Left kidney (tissue), 2 donors: ENCODE results near the gene TNK2. TPM values are rescaled to one million over a fixed set of nuclear protein-coding genes. Genes with fewer than 3 reads are reported as not detected.
"Not testable (repeated sequence)": the region's sequence is repeated elsewhere in the genome, so short reads cannot be mapped to it uniquely, and the experiment has no call there.

Experiments
- DNase-seq: peaks from one replicate; pipeline ENCODE4 v3.0.0-alpha.2; 2013
- polyA plus RNA-seq: library from polyadenylated mRNA; unstranded; fragments of 120-200 nt; gene quantifications from one replicate; pipeline ENCODE4 v1.2.1, GENCODE V29; 2013; ENCODE audit not compliant: insufficient read length

Gene TNK2
- polyA plus RNA-seq, 1 donor, result 33.8 TPM

- DNase-seq, result no peak
Observed at GRCh38 chr3:195853036-195853435, 55.3 kb downstream of the TNK2 start.

- peak; percentile 92 for DNase-seq
Observed at GRCh38 chr3:195850857-195851543, 57.4 kb downstream of the TNK2 start.

DNA sequence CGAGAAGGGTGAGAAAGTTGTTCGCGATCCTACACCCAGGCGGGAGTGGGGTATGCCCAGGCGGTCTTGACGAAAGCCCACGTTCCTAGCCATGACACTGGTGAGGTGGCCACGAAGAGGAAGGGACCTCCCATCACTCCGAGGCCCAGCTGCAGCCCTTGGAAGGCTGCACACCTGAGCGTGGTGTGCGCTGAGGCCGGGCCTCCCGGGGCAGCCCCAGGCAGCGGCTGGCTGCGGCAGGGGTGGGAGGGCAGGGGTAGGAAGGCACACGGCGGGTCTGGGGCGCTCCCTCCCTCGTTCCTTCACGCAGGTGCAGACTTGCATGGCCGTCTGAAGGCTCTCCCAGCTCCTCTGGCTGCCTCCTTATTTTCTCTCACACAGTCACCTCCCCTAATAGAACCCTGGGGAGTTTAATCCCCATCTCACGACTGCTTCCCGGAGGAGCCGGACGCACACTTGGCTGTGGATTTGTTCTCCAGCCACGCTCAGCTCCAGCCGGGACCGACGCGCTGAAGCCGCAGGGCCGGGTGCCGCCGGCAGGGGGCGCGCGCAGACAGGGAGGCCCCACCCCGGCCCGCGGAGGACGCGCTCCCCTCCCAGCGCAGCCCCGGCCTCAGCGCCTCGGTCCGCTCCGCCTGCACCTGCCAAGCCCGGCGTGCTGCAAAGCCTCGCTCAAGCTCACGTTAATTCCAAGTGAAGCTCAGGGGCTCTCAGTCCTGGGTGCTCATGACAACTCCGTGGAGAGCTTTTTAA lies 58.9 kb downstream of the TNK2 start:
- DNase-seq, result no peak

- no peak for DNase-seq
Observed at GRCh38 chr3:195847055-195847950, 61.0 kb downstream of the TNK2 start.

DNA sequence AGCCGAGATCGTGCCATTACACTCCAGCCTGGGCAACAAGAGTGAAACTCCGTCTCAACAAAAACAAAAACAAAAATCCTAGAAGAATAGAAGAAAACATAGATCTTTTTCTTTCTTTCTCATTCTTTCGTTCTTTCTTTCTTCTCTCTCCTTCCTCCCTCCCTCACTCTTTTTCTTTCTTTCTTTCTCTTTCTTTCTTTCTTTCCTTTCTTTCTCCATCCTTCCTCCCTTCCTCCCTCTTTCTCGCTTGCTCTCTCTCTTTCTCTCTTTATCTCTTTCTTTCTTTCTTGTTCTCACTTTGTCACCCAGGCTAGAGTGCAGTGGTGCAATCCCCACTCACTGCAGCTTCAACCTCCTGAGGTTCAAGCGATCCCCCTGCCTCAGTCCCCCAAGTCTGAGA lies 62.9 kb downstream of the TNK2 start:
- DNase-seq, result no peak

GRCh38 chr3:195844671-195845218 lies 63.6 kb downstream of the TNK2 start:
- no peak for DNase-seq

DNA sequence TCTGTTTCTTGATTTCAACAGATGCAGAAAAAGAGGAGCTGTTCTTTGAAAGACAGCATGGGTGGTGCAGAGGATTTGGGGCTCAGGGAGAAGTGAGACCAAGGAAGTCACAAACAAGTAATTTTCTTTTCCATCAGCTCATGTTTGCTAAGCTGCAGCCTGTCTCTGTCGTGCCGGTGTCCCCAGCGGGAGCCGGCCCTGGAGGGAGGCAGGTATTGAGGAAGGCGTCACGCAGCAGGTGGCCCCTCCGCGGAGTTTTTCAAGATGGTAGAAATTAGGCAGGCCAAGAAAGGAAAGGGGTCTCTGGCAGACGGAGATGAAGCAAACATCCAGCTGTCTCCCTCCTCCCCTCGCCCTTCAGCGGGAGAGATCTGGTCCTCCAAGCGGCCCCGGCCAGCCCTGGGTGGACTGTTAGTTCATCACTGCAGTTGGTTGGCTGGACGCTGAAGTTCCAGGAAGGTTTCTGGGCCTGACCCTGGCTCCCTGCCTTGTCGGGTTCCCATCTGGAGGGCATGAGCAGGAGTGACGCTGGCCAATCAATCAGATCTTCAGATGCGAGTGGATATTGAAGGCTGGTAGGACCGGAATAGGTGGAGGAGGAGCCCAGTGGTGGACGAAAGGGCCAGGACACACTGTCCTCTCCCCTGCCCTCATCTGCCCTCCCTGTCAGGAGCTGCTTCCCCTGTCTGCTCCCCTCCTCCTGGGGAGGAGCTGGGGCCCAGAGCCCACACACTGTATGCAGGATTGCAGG lies 68.9 kb downstream of the TNK2 start:
- no peak for DNase-seq

- DNase-seq, result no peak
Observed at GRCh38 chr3:195838714-195839113, 69.6 kb downstream of the TNK2 start.

- no peak for DNase-seq
Observed at GRCh38 chr3:195836476-195837135, 71.7 kb downstream of the TNK2 start.

GRCh38 chr3:195835791-195836190 lies 72.6 kb downstream of the TNK2 start:
- DNase-seq, result no peak

GRCh38 chr3:195834675-195835583 lies 73.4 kb downstream of the TNK2 start:
- no peak for DNase-seq

DNA sequence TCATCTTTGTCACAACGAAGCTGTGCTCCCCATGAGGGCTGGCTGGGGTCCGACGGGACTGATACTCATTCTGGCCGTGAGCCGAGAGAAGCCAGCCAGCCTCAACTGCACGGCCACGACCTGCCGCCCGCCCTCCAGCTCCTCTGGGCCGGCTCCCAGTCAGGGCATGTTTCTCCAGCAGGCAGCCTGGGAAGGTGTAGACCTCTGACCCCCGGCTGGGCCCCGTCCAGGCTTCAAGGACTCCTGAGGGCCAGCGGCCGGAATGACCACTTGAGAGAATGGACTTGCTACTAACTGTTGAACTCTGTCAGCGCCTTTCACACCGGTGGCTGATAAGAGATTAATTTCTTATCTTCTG lies 78.5 kb downstream of the TNK2 start:
- no peak for DNase-seq

- DNase-seq, result no peak
Observed at GRCh38 chr3:195828762-195829161, 79.6 kb downstream of the TNK2 start.

- no peak for DNase-seq
Observed at GRCh38 chr3:195825857-195826804, 82.2 kb downstream of the TNK2 start.

- no peak for DNase-seq
Observed at GRCh38 chr3:195825191-195825588, 83.2 kb downstream of the TNK2 start.

GRCh38 chr3:195824425-195825190 lies 83.7 kb downstream of the TNK2 start:
- not testable (repeated sequence) for DNase-seq

GRCh38 chr3:195823999-195824398 lies 84.4 kb downstream of the TNK2 start:
- DNase-seq, result no peak

DNA sequence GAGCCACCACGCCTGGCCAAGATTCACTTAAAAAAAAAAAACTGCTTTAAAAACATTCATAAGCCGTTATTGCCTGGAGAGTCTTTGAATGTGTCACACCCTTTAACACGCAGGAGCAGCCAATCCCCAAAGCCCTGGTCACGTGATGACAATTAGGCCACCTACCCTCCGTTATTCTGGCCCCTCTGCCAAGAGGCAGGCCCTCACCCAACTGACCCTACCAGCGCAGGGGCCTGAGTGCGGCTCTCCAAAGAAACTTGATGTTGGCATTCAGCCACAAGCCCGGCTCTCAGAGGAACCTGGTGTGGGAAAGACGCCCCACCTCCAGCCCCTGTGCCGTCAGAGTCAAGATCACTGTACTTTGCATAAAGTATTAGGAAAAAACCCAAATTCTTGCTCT lies 85.1 kb downstream of the TNK2 start:
- DNase-seq, result no peak
